ENCODE results near the gene C1orf52. TPM values are rescaled to one million over a fixed set of nuclear protein-coding genes. Genes with fewer than 3 reads are reported as not detected.

C1orf52 gene
- total RNA-seq: 11.3 and 19.3 TPM in 2 replicates

GRCh38 chr1:85259118-85259911 lies at the start of gene C1orf52:
Gene C1orf52, minus strand, starts transcription at chr1:85259662. Its CDS starts 29 bp downstream, at chr1:85259633.

GRCh38 chr1:85276215-85276977 lies 16.9 kb upstream of the C1orf52 start, which contains the start of gene BCL10:
Gene BCL10, minus strand, starts transcription at chr1:85276632. Its CDS starts 280 bp downstream, at chr1:85276352.

GRCh38 chr1:85200463-85201339 lies 58.8 kb downstream of the C1orf52 start, which contains the start of gene SYDE2:
Gene SYDE2, minus strand, starts transcription at chr1:85201016. Its CDS starts 20 bp downstream, at chr1:85200996.

Other genes with a start within 250 kb of the C1orf52 start
- gene MCOLN3, start 211.2 kb downstream of the C1orf52 start, total RNA-seq: 4.4 and 24.0 TPM in 2 replicates
- gene SYDE2, start 58.6 kb downstream of the C1orf52 start, total RNA-seq: 7.9 and 9.6 TPM in 2 replicates
- 46.0 and 53.3 TPM in 2 replicates for gene BCL10, start 17.0 kb upstream of the C1orf52 start, total RNA-seq
- gene DDAH1, start 205.5 kb upstream of the C1orf52 start, total RNA-seq: 1.8 and 3.8 TPM in 2 replicates